Left forelimb (tissue), 1 donor: Measurements from ENCODE around the gene PPARGC1A.

Experiments used
- DNase-seq: peaks from one replicate; pipeline ENCODE4 v3.0.0-alpha.2; 2018; ENCODE audit warnings: low spot score

PPARGC1A gene

DNA sequence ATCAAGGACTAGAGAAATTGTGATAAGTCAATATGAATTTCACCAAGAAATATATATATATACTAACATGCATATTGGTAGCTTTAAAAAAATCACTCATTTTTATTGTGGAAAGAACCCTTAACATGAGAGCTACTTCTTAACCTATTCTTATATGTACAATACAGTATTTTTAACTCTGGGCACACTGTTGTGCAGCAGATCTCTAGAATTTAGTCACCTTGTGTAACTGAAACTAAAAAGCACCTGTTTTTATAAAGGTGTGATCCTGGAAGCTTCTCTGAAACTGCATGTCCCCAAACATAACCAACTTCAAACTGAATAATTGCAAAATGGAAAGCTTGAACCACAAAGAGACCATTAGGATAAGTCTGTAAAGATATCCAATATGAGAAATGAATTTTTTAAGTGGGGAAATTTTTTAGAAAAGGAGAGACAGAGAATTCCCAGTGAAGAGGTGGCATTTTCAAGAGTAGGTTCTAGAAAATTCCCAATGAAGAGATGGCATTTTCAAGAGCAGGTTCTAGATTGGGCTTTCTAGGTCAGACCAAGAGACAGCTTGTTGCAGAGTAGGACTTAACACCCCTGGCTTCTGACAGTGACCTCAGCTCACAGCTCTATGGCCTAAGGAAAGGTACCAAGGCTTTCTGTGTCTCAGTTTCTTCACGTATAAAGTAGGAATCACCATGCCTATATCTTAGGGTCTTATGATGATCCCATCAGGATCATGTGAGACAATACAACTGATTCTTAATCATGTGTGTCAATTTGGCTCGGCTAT, 22.0 kb upstream of the PPARGC1A start:
- no peak for DNase-seq

DNA sequence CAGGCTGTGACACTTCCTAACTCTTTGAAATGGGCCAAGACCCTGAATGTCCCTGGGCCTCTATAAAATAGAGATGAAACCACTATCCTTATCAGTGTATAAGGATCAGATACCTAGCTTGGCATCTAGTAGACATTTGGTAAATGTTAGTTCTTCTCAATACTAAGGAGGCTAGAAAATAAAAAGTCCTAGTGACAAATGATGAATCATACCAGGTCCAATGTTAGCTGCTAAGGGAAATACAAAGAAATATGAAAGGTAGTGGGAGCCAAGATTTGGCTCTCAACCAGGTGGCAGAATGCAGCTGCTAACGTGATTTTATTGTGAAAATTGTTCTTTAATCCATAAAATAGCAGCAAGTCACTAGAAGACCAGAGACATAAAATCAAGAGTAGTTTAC, 19.8 kb upstream of the PPARGC1A start:
- DNase-seq, result no peak

DNA sequence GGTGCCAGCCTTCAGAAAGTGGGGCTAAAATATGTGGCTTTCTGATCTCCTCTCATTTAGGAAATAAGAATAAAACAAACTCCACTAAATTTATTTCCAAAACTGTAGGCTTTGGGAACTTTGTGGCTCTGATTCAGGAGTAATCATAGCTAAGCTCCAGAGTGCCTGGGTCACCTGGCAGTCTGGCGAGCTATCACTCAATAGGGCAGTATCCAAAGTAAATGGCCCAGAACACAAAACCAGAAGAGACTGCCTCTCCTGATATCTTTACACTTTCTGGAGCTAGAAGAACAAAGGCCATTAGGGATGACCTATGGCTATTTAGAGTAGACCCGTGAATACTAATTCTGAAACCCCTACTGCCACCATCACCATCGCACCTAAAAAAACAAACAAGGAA, 17.0 kb upstream of the PPARGC1A start:
- no peak for DNase-seq

DNA sequence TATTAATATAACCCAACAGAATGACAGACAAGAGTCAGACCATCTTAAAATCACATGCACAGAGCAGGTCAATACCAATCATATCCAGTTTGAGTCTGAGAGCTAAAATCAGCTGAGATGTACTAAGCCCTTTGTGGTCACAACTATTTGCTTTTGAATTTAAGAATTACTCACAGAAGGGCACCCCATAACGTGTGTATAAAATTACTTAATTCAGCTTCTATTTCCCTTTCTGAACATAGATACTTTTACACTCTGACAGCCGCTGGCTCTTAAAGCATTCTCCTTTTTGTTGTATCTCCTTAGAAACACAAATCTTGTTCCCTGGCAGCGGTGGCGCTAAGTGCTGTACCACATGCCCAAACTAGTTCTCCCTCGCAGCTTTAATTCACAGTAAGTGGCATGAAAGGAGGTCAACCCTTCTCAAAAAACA, 14.8 kb upstream of the PPARGC1A start:
- no peak for DNase-seq

DNA sequence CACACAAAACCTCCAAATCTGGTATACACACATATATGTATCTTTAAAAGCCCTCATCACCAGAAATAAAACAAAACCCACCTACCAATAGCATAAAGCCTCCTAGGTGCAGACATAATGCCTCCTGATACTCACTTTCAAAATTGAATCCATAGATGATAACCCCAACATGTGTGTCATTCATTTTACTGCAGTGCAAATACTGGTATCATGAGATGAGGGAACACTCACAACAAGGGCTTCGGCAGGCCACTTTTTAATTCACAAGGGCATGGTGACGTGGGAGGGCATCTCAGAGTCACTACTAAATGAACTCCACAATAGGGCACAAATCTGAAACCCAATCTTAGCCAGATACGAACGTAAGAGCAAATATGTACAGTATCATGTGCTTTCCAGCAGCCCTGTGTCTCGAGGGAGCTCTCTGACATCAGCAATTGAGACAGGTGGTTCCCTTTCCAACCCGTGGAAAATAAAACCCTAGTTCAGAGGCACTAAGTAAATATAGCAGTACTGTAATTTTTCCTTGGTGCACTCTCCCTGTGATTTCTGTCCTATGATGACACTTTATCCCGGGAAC, 14.1 kb upstream of the PPARGC1A start:
- DNase-seq, result no peak

DNA sequence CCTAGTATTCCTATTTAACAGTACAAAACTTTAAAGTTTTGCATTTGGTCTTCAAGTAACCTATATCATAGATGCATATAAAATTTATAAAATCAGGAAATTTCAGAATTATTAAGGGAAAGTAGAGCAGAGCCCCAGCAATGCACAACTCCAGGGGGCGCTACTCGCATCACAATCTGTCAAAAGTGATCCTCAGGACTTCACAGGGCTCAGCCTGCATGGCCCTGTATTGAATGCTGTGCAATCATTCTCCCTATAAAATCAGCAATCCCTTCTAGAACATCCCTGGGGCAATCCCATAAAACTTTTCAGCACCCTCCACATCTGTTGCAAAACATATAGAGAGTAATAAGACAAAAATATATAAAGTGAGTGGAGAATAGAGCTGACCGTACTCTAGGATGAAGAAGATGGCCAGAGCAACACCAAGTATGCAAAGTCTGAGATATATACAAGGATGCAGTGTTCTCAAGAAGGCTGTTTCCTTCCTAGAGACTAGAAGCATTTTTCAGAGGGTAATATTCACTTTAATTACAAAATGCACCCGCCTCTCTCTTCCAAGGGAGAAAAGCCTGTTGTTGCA, 12.5 kb upstream of the PPARGC1A start:
- no peak for DNase-seq

DNA sequence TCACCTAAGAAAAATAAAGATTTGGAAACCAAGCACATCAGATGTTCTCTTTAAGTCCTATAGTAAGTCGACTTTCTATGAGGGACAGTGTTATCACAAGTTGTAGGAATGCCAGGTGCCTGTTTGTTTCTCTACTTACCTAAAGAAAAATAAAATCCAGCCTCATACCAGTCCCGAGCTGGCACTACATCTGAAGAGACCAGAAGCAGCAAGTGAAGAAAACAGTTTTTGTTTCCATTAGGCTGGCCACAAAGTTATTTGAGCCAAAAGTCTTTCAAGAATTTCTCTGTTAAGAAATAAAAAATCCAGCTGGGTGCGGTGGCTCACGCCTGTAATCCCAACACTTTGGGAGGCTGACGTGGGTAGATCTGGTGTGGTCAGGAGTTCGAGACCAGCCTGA, 10.8 kb upstream of the PPARGC1A start:
- no peak for DNase-seq

DNA sequence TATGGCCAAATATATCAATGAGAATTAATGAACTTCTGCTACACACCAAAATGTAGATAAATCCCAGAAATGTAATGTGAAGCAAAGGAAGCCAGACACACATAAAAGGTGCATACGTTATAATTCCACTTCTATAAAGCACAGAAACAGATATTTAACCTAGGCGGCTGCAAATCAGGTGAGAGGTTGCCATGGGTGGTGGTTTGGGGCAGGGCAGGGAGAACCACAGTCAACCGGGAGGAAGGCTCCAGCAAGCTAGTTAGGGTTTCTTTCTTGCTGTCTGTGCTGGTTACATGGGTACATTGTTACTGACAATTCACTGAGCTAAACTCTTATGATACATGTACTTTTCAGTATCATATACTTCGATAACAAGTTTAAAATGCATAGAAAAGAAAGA, 9.7 kb upstream of the PPARGC1A start:
- DNase-seq, result no peak

DNA sequence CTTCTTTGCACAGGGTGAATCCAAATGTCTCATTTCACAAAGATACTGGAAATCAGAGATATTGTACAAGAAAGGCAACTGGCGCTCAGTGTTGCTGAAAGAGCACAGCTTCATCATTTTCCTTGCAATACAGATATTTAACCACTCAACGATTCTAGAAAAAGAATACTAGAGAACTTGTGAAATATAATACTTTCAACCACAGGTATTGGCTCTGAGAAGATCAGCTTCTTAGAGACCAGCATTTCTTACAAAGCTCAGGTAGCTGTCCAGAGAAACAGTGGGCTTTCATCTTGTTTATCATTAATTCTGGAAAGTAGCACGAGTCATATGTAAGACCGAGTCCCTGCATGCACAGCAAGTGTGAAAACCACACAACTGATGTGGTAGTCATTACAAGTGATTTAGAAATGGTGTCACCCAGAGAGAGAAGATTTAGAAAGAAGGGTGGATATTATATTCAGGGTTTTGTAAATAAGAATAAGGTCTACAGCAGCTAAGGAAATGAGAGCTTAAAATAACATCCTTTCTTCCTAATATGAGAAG, 7.8 kb upstream of the PPARGC1A start:
- DNase-seq, result no peak

DNA sequence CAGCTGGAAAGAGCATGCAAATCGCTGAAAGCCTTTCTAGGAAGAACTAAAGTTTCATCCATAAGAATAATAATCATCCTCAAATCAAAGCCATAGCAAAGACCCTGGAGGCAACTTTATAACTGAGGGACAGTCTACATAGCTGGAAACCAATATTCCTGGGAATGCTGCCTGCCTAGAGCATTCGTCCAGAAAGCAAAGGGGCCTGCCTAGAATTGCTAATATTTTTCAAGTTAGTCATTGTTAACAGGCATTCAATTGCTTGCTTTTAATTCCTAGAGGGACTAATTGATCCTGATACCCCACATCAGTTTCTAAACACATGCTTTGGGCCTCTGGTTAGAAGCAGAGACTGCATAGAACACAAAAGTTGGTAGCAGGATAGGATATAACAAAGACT, 4.2 kb upstream of the PPARGC1A start:
- no peak for DNase-seq

DNA sequence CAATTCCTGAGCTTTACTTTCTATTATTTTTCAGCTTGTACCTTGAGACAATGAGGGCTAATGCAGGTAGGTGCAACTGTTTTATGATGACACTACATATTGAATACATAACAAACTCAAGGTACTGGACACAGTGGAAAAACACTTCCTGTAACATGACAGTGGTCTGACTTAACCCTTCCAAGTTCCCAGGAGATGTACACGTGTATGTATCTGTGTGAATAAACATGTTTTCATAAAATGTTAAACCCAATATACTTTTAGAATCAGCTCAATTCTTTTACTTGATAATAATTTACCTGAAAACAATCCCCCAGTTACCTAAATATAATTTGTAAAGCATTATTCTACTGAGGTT, 1.2 kb upstream of the PPARGC1A start:
- DNase-seq, result no peak

DNA sequence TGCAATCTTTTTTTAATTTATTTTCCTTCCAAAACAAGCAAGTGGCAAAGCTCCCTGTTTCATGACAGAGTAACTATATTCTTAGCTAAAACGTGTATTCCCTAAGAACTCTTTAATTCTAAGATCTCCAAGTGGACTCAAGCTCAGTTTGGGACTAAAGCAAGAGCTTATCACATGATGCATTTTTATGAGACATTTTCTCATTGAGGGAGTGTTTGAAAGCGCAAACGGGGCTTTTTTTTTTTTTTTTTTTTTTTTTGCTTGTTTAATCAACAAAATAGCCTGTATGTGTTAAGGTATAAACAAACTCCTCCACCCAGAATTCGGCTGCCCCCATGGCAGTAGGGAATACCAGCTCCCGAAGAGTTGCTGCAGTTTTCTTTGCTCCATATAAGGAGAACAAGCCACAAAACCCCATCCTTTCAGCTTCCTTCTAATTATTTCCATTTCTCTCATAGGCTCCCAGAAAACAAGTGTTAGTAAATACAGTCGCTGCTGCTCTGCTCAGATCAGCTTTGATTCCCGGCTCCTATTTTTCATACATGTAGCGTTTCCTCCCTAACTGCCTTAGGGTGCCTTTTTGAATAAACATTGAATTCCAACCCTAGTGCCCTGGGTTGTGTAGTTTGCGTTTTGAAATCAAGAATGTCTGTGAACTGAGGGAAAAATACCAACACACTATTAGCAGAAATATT, 669 bp upstream of the PPARGC1A start:
- DNase-seq, result no peak

DNA sequence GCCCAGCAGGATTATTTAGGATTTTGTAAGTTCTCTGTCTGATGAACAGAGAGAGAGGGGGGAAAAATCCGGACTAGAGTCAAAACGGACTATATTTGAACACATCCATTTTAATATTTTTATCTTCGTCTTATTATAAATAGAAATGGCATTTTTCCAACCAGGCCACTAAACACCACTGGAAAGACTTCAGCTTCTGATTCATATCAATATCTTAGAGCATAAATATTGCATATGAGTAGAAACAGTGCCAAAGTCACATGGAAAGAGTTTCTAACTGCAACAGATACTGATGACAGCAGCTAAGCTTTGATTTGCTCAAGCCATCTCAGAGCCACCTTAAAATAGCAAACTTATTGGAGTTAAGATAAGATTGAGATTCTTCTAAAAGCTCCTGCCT, 456 bp downstream of the PPARGC1A start:
- DNase-seq, result no peak

DNA sequence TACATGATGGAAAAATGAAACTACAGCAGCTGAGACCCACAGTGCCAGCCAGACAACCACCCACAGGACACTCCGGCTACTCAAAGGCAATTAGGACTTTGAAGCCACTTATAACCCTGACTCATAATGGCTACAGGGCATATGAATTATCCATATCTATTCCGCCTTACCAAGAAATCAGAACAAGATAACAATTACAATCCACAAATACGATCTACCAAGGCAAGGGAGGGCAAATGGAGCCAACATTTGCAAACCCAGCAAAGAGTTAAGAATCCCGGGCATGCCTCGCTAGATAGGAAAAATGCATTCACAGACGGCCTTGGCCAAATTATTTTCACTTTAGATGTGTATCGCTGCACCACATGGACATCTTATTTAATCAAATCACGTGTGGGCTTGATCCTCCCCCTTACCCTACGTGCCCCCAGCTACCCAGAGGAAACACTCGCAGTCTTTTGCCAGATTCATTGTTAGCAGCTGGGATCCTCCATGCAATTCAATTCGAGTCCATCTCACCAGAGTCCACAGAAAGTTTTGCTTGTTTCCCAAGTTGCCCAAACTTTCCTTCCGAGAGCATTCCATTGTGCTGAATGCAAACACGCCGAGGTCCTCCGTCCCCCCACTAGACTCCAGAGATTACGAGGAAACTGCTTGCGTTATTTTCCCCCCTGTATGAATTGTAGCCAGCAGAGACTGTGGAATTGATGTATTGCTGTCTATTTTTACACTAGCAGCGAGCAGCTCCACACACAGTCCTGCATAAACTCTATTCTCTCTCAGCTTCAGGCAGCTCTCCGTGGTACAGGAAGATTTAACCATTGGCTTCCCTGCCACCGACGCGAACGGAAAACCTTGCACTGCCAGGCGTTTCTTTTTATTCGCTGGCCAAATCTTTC, 1.2 kb downstream of the PPARGC1A start:
- peak; percentile 72 for DNase-seq

DNA sequence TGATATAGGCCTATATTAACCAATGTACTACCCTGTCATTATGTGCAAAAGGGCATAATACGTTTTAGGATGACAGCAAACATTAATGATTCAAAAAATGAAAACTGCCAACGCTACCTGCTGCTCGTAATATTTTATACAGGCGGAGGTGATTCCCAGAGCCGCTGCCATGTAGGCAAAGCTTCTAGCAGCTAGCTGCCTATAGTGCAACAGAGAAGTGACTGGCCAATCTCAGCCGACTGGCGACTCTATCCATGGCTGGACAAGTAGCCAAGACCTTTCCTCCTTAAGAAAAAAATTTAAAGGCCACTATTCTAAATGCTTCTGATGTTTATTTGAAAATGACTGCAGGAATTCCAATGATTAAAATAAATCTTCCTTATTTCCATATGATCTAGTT, 1.9 kb downstream of the PPARGC1A start:
- no peak for DNase-seq

DNA sequence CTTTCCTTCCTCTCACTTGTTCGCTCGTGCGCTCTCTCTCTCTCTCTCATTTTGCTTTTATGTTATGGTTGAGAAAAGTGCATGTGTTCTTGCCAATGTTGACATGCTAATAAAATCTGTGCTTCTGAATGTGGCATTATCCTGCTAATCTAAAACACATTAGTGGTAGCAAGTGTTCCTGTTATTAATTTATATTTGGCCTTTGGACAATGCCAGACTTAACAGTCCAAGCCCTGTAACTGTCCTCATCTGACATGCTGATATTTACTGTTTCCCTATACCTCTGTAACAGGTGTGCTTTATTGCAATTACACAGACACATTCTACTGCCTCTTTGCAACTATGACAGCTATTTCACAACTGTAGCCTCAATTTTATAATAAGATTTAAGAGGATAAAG, 2.7 kb downstream of the PPARGC1A start:
- no peak for DNase-seq

DNA sequence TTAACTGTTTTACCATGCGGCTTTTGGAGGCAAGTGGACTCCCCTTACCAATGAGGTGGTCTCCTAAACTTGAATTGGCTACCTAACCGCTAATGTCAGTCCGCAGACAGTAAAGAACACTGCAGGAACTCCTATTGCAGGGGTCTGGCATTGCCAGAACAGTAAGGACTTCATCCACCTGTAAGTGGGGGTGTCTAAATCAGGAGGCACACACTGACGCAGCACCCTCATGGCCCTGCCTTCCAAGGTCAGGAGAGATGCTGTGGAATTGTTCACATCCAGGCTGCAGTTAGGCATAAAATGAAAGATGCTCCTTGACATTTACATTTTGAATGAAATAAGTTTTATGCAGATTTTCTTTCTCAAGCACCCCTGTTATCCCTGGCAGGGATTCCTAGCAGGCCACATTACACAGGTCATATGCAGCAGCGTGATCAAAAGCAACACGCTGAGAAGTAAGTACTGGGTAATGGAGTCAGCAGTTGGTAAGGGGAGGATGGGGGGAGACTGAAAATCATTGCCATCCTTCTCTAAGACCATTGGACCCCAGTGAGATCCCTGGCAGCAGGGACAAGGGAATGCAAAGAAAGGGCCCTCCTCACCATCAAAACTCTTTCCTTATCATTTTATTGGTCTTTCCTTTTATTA, 3.8 kb downstream of the PPARGC1A start:
- DNase-seq, result no peak

DNA sequence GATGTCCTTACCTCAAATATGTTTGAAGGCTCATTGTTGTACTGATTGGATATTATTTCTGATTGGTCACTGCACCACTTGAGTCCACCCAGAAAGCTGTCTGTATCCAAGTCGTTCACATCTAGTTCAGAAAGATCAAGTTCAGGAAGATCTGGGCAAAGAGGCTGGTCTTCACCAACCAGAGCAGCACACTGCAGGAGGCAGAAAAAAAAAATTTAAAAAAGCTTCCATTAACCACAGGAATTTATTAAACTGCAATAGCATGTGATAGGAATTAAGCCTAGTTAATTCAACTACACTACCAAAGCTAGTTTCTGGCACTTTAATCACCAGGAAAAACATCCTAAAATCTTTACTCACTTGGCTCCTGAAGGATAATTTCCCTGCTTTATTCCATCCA, 5.1 kb downstream of the PPARGC1A start:
- DNase-seq, result no peak

DNA sequence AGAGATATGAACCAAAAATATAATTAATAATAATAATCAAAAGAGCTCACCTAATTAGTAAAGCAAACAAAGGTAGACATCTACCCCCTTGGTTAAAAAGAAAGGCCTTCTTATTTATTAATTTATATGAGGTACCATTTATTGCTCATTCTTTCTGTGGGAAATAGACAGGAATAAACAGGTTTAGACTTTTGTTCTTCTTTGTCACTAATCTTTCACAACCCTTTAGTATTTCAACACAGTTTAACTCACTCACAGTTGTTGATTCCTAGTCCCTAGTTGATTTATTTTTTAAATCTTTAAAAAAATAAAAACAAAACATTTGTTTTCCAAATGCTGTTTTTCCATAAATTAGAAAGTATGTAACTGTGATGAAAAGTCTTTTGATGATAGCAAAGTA, 5.6 kb downstream of the PPARGC1A start:
- no peak for DNase-seq

DNA sequence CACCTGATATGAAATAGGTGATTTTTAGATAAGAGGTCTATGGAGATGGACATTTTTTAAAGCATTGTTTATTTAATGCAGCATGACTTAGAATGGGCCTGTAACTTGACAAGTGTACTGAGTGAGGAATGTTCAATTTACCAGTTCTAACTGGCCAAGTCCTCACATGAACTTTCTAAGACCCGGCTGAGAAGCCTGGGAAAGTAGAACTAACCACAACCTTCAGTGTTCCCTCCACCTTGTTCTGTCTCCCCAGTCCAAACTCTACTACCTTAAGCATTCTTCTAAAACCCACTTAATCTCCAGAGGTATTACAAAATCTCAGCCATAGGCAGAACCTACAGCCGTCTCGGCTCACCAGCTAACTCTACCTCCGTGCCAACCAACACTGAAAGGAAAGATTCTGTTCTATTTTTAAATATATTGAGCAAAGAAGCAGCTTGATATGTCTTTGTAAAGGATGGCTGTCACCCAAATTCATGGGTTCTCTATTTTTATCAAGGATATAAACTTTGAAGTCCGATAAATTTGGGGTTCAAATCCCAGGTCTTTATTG, 6.8 kb downstream of the PPARGC1A start:
- no peak for DNase-seq
